Endodermal cell (in vitro differentiated cells): Measurements from ENCODE around the gene RIMBP3B. TPM values are rescaled to one million over a fixed set of nuclear protein-coding genes. Genes with fewer than 3 reads are reported as not detected.
A peak's percentile ranks its signal among the peaks of the same experiment; 100 is the strongest.
"Not testable (repeated sequence)": the region's sequence is repeated elsewhere in the genome, so short reads cannot be mapped to it uniquely, and the experiment has no call there.

Experiments
- DNase-seq: peaks from one replicate; pipeline ENCODE4 v3.0.0-alpha.2; 2017
- H3K27ac ChIP-seq: 2 replicates; pipeline ENCODE4 v1.5.1; 2013; ENCODE audit warnings: mild to moderate bottlenecking, low read depth, low read length, moderate library complexity
- H3K27me3 ChIP-seq: 2 replicates; pipeline ENCODE4 v1.6.1; 2013; ENCODE audit warnings: mild to moderate bottlenecking, low read length, moderate library complexity; ENCODE audit not compliant: insufficient read depth, control insufficient read depth, poor library complexity, severe bottlenecking
- H3K36me3 ChIP-seq: 2 replicates; pipeline ENCODE4 v1.7.0; 2013; ENCODE audit warnings: mild to moderate bottlenecking, low read length, moderate library complexity; ENCODE audit not compliant: control insufficient read depth, insufficient read depth
- H3K4me1 ChIP-seq: one replicate; pipeline ENCODE4 v1.7.0; 2013; ENCODE audit warnings: low read length; ENCODE audit not compliant: control insufficient read depth, insufficient read depth
- H3K4me3 ChIP-seq: 2 replicates; pipeline ENCODE4 v1.5.1; 2013; ENCODE audit warnings: mild to moderate bottlenecking, low read length, moderate library complexity
- H3K9ac ChIP-seq: 2 replicates; pipeline ENCODE4 v1.6.1; 2013; ENCODE audit warnings: mild to moderate bottlenecking, low read length, moderate library complexity; ENCODE audit not compliant: poor library complexity, severe bottlenecking; ENCODE audit errors: extremely low read depth
- H3K9me3 ChIP-seq: 2 replicates; pipeline ENCODE4 v1.6.1; 2013; ENCODE audit warnings: mild to moderate bottlenecking, low read length, moderate library complexity; ENCODE audit not compliant: control insufficient read depth
- H3K27ac Mint-ChIP-seq: 2 replicates; pipeline ENCODE4 v1.8.0; 2020; ENCODE audit warnings: mixed read lengths
- H3K27me3 Mint-ChIP-seq: 2 replicates; pipeline ENCODE4 v1.8.0; 2021; ENCODE audit warnings: mild to moderate bottlenecking, mixed read lengths; ENCODE audit not compliant: insufficient read depth
- H3K36me3 Mint-ChIP-seq: 2 replicates; pipeline ENCODE4 v1.8.0; 2020; ENCODE audit warnings: low read depth, mixed read lengths
- H3K4me1 Mint-ChIP-seq: 2 replicates; pipeline ENCODE4 v1.8.0; 2020; ENCODE audit warnings: mixed read lengths
- H3K4me3 Mint-ChIP-seq: 2 replicates; pipeline ENCODE4 v1.8.0; 2020; ENCODE audit warnings: mild to moderate bottlenecking, moderate library complexity, mixed read lengths
- H3K9me3 Mint-ChIP-seq: 2 replicates; pipeline ENCODE4 v1.8.0; 2020; ENCODE audit warnings: mild to moderate bottlenecking, mixed read lengths
- WGBS, 2 experiments: methylation state at CpG; one replicate each; pipeline versions ENCODE4 v1.1.5 to v1.1.7; 2013; ENCODE audit warnings: missing lambda C conversion rate in 2 of 2, mixed read lengths in 1 of 2; ENCODE audit not compliant: insufficient coverage in 1 of 2, insufficient read length in 1 of 2; 5-methylcytosine and 5-hydroxymethylcytosine counted together
- long read RNA-seq, 4 experiments: library from polyadenylated mRNA in 2 of 4; library from RNA in 1 of 4; library from capped mRNA in 1 of 4; stranded (forward) in 3 of 4; unstranded in 1 of 4; transcript quantifications; one replicate each; pipeline ENCODE4 v2.0.0, GENCODE V29; 2020 to 2021; ENCODE audit warnings: inconsistent platforms in 1 of 4
- polyA plus RNA-seq, 2 experiments: library from polyadenylated mRNA; stranded (reverse); fragments of 50-300 nt; gene quantifications; one replicate each; pipeline ENCODE4 v1.2.3, GENCODE V29; 2013
- total RNA-seq, 2 donors: library from RNA; stranded (reverse); fragmentation: NEBNext Ultra II Directional in 1 of 2; extraction: Animal tissue kit (Norgen Biotek cat#: 25700) in 1 of 2; gene quantifications; 2 replicates in 1 of 2; 3 replicates in 1 of 2; pipeline ENCODE4 v1.2.1, GENCODE V29; 2021

RIMBP3B gene
- under 1 TPM; 0.55 to 0.57 TPM for total RNA-seq
- 0.11 TPM for polyA plus RNA-seq (2013, experiment 1 of 2)
- polyA plus RNA-seq (2013, experiment 2 of 2), result 0.04 TPM
- long read RNA-seq, experiment 1, result 0 reads
- long read RNA-seq, experiment 2, full-length matches to known transcripts, result 1 of 1 reads
- long read RNA-seq, experiment 2, partial matches to known transcripts, result 0 of 1 reads
- long read RNA-seq, experiment 2, other reads (novel, unspliced or antisense), result 0 of 1 reads
- long read RNA-seq, experiment 3, full-length matches to known transcripts, result 1 of 1 reads
- long read RNA-seq, experiment 3, partial matches to known transcripts, result 0 of 1 reads
- long read RNA-seq, experiment 3, other reads (novel, unspliced or antisense), result 0 of 1 reads
- long read RNA-seq, experiment 4, result 0 reads

- WGBS, 2 experiments, result no CpG with 5 or more reads among the region's 91 CpGs
- not testable (repeated sequence) for H3K27ac Mint-ChIP-seq
Measured at GRCh38 chr22:21383701-21384467, at the start of gene RIMBP3B. Gene RIMBP3B, plus strand, starts transcription at chr22:21383751. Its CDS starts 108 bp downstream, at chr22:21383859.

GRCh38 chr22:21357527-21357926 is 26.0 kb upstream of the RIMBP3B start:
- not testable (repeated sequence) for H3K4me1 ChIP-seq, H3K4me1 Mint-ChIP-seq, H3K27me3 Mint-ChIP-seq, H3K27ac ChIP-seq, H3K4me3 Mint-ChIP-seq, H3K36me3 Mint-ChIP-seq, H3K27me3 ChIP-seq, H3K9me3 Mint-ChIP-seq, H3K9me3 ChIP-seq, H3K36me3 ChIP-seq, H3K9ac ChIP-seq, H3K27ac Mint-ChIP-seq, DNase-seq, H3K4me3 ChIP-seq
- 95% methylated on average over 7 of the region's 12 CpGs; no CpG with 5 or more reads in 1 of the 2 experiments for WGBS, 2 experiments

More at GRCh38 chr22:21383701-21384467, at the start of gene RIMBP3B:
- not testable (repeated sequence) for DNase-seq, H3K9me3 Mint-ChIP-seq, H3K9me3 ChIP-seq, H3K36me3 Mint-ChIP-seq, H3K9ac ChIP-seq, H3K4me3 ChIP-seq, H3K4me1 Mint-ChIP-seq, H3K27me3 Mint-ChIP-seq, H3K4me3 Mint-ChIP-seq, H3K4me1 ChIP-seq, H3K27me3 ChIP-seq, H3K36me3 ChIP-seq, H3K27ac ChIP-seq

- not testable (repeated sequence) for H3K27ac ChIP-seq, H3K9me3 ChIP-seq, H3K9me3 Mint-ChIP-seq, H3K27me3 ChIP-seq, H3K4me3 ChIP-seq, H3K27me3 Mint-ChIP-seq, H3K27ac Mint-ChIP-seq, H3K4me3 Mint-ChIP-seq, H3K9ac ChIP-seq, H3K4me1 ChIP-seq, H3K4me1 Mint-ChIP-seq, H3K36me3 ChIP-seq, H3K36me3 Mint-ChIP-seq
- peak; percentile 48 for DNase-seq
- 42% methylated on average over 4 of the region's 59 CpGs; no CpG with 5 or more reads in 1 of the 2 experiments for whole genome bisulfite sequencing, 2 experiments
Measured at GRCh38 chr22:21360525-21360924, 23.0 kb upstream of the RIMBP3B start.

GRCh38 chr22:21362473-21362872 is 21.1 kb upstream of the RIMBP3B start:
- H3K4me1 ChIP-seq, H3K36me3 Mint-ChIP-seq, H3K9me3 ChIP-seq, DNase-seq, H3K9me3 Mint-ChIP-seq, H3K4me3 Mint-ChIP-seq, H3K27me3 ChIP-seq, H3K27me3 Mint-ChIP-seq, H3K9ac ChIP-seq, H3K27ac ChIP-seq, H3K4me1 Mint-ChIP-seq, H3K4me3 ChIP-seq, H3K36me3 ChIP-seq, H3K27ac Mint-ChIP-seq: not testable (repeated sequence)
- no CpG with 5 or more reads among the region's 4 CpGs for WGBS, 2 experiments

GRCh38 chr22:21363061-21363460 is 20.5 kb upstream of the RIMBP3B start:
- WGBS, 2 experiments, result no CpG with 5 or more reads among the region's 5 CpGs
- not testable (repeated sequence) for H3K4me1 Mint-ChIP-seq, H3K27ac Mint-ChIP-seq

GRCh38 chr22:21363803-21364202 is 19.7 kb upstream of the RIMBP3B start:
- not testable (repeated sequence) for H3K27me3 ChIP-seq, H3K36me3 Mint-ChIP-seq, H3K4me3 Mint-ChIP-seq, H3K36me3 ChIP-seq, H3K9me3 ChIP-seq, H3K27me3 Mint-ChIP-seq, H3K27ac ChIP-seq, H3K9me3 Mint-ChIP-seq, H3K27ac Mint-ChIP-seq, DNase-seq, H3K4me1 Mint-ChIP-seq, H3K4me1 ChIP-seq, H3K9ac ChIP-seq, H3K4me3 ChIP-seq
- WGBS, 2 experiments, result 84% methylated on average over 3 of the region's 11 CpGs; no CpG with 5 or more reads in 1 of the 2 experiments

More at GRCh38 chr22:21363061-21363460, 20.5 kb upstream of the RIMBP3B start:
- H3K27me3 Mint-ChIP-seq, H3K36me3 Mint-ChIP-seq, H3K4me3 ChIP-seq, H3K27ac ChIP-seq, H3K27me3 ChIP-seq, H3K9ac ChIP-seq, H3K4me1 ChIP-seq, H3K4me3 Mint-ChIP-seq, H3K9me3 Mint-ChIP-seq, H3K36me3 ChIP-seq, H3K9me3 ChIP-seq: not testable (repeated sequence)
- DNase-seq, result peak; percentile 12
